HCT116 (cell line): ENCODE data around the gene PDGFD. TPM values are rescaled to one million over a fixed set of nuclear protein-coding genes. Genes with fewer than 3 reads are reported as not detected.

Experiments used
- ATAC-seq: fragments of 200-7000 bp; cut with Tn5 transposase; 2 replicates; pipeline ENCODE4 v1.9.1; 2020; ENCODE audit warnings: mild to moderate bottlenecking, moderate library complexity
- BruUV-seq: library from RNA; stranded (reverse); fragments of 400-500 nt; replicated peaks from 2 replicates; lab custom pipeline; 2021; lab: Mats Ljungman, UMichigan
- CTCF ChIA-PET: fragments of 300-600 bp; sonication (Branson Sonifier 250); formaldehyde crosslinking; loops from one replicate; lab custom pipeline; 2021; ENCODE audit warnings: antibody characterized with exemption; lab: Charles Lee
- POLR2A ChIA-PET: fragments of 300-600, 350-600 bp; sonication (Branson Sonifier 250); formaldehyde crosslinking; loops from one replicate; lab custom pipeline; 2021; ENCODE audit warnings: antibody characterized with exemption; lab: Charles Lee
- RAD21 ChIA-PET, 2 experiments: fragments of 300-600 bp; sonication (Branson Sonifier 250); formaldehyde crosslinking; loops; one replicate each; lab custom pipeline; 2023; ENCODE audit warnings: low total read pairs in 2 of 2; ENCODE audit not compliant: uncharacterized antibody in 2 of 2, unreplicated experiment in 2 of 2, low non-redundant PET in 1 of 2; lab: Charles Lee
- DNase-seq: peaks from one replicate; pipeline ENCODE4 v3.0.0-alpha.2; 2010; ENCODE audit warnings: low read depth, low spot score
- H2AFZ ChIP-seq: fragments of 200-600 bp; shearing (Covaris generic), sonication (generic); 2 replicates; pipeline ENCODE4 v1.6.1; 2017; ENCODE audit warnings: low read depth, mixed run types, mixed read lengths, antibody characterized with exemption, low read length; ENCODE audit not compliant: poor library complexity, severe bottlenecking
- H3K27ac ChIP-seq: 2 replicates; pipeline ENCODE4 v1.5.1; 2012; ENCODE audit warnings: low read depth, low read length
- H3K27me3 ChIP-seq: fragments of 200-600 bp; sonication (generic); 2 replicates; pipeline ENCODE4 v1.6.1; 2016; ENCODE audit warnings: mixed run types, low read length, mixed read lengths; ENCODE audit not compliant: insufficient read depth
- H3K36me3 ChIP-seq, 2 experiments: fragments of 200-500 bp in 1 of 2; fragments of 200-600 bp in 1 of 2; sonication (Bioruptor generic) in 1 of 2; sonication (generic) in 1 of 2; 2 replicates each; pipeline versions ENCODE4 v1.5.1 to v1.6.1; 2014 to 2016; ENCODE audit warnings: low read length in 2 of 2, inconsistent platforms in 1 of 2, mixed read lengths in 1 of 2, mixed run types in 1 of 2; ENCODE audit not compliant: insufficient read depth in 2 of 2, control insufficient read depth in 1 of 2
- H3K4me1 ChIP-seq, 2 experiments: fragments of 200-600 bp in 1 of 2; sonication (generic) in 1 of 2; 2 replicates each; pipeline versions ENCODE4 v1.5.1 to v1.6.1; 2012 to 2017; ENCODE audit warnings: low read length in 2 of 2, inconsistent platforms in 1 of 2, mild to moderate bottlenecking in 1 of 2, mixed read lengths in 1 of 2, mixed run types in 1 of 2, moderate library complexity in 1 of 2; ENCODE audit not compliant: insufficient read depth in 2 of 2, control insufficient read depth in 1 of 2
- H3K4me2 ChIP-seq: fragments of 200-600 bp; sonication (generic); 2 replicates; pipeline ENCODE4 v1.6.1; 2017; ENCODE audit warnings: mixed run types, low read length, mixed read lengths
- H3K4me3 ChIP-seq, 2 experiments: fragments of 200-600 bp in 1 of 2; sonication (generic) in 1 of 2; replicated peaks in 1 of 2; 2 replicates each; pipeline ENCODE4 v1.5.1; 2011 to 2016; ENCODE audit warnings: low read length in 2 of 2, control low read depth in 1 of 2, low read depth in 1 of 2, mild to moderate bottlenecking in 1 of 2, mixed read lengths in 1 of 2, mixed run types in 1 of 2
- H3K79me2 ChIP-seq: fragments of 200-600 bp; sonication (generic); 2 replicates; pipeline ENCODE4 v1.6.1; 2017; ENCODE audit warnings: mild to moderate bottlenecking, mixed run types, low read length, moderate library complexity, mixed read lengths; ENCODE audit not compliant: insufficient read depth
- H3K9ac ChIP-seq: fragments of 200-600 bp; sonication (generic); 2 replicates; pipeline ENCODE4 v1.6.1; 2016; ENCODE audit warnings: low read length, mixed read lengths
- H3K9me2 ChIP-seq: fragments of 200-600 bp; sonication (generic), shearing (Covaris generic); 2 replicates; pipeline ENCODE4 v1.6.1; 2017; ENCODE audit warnings: mixed run types, mild to moderate bottlenecking, moderate library complexity; ENCODE audit not compliant: insufficient read depth
- H3K9me3 ChIP-seq, 2 experiments: fragments of 200-500 bp in 1 of 2; fragments of 200-600 bp in 1 of 2; sonication (Bioruptor generic) in 1 of 2; sonication (generic) in 1 of 2; 2 replicates each; pipeline ENCODE4 v1.6.1; 2014 to 2017; ENCODE audit warnings: low read length in 2 of 2, mixed read lengths in 2 of 2, inconsistent platforms in 1 of 2, low read depth in 1 of 2, mild to moderate bottlenecking in 1 of 2, mixed run types in 1 of 2, moderate library complexity in 1 of 2; ENCODE audit not compliant: control insufficient read depth in 1 of 2, insufficient read depth in 1 of 2
- H4K20me1 ChIP-seq: fragments of 200-600 bp; sonication (generic), shearing (Covaris generic); 2 replicates; pipeline ENCODE4 v1.6.1; 2017; ENCODE audit warnings: mixed run types, mild to moderate bottlenecking, moderate library complexity; ENCODE audit not compliant: insufficient read depth
- CEBPB ChIP-seq: IDR thresholded peaks from 2 replicates; pipeline ENCODE4 v1.6.1; 2012; ENCODE audit warnings: low read depth
- EGR1 ChIP-seq: IDR thresholded peaks from 2 replicates; pipeline ENCODE4 v1.6.1; 2012; ENCODE audit warnings: low read depth
- EZH2 ChIP-seq: fragments of 200-600 bp; sonication (generic); IDR thresholded peaks from 2 replicates; pipeline ENCODE4 v1.6.1; 2017; ENCODE audit warnings: antibody characterized with exemption, mixed run types
- TCF7L2 ChIP-seq: IDR thresholded peaks from 2 replicates; pipeline ENCODE4 v1.7.0; 2011; ENCODE audit warnings: borderline replicate concordance, inconsistent platforms; ENCODE audit not compliant: insufficient read depth, insufficient read length; ENCODE audit errors: extremely low read depth
- YY1 ChIP-seq: IDR thresholded peaks from 2 replicates; pipeline ENCODE4 v1.6.1; 2011; ENCODE audit warnings: low read length, low read depth, moderate library complexity, mild to moderate bottlenecking; ENCODE audit not compliant: insufficient replicate concordance; ENCODE audit errors: extremely low read depth
- ZFX ChIP-seq: fragments of 450-650 bp; IDR thresholded peaks from 2 replicates; pipeline ENCODE4 v1.6.1; 2017
- intact Hi-C: fragments of 100-400 bp; cut with micrococcal nuclease; formaldehyde crosslinking; loops from 2 replicates; pipeline ENCODE4 v1.10.0; 2022
- total RNA-seq: library from RNA; stranded (reverse); gene quantifications from one replicate; pipeline ENCODE4 v1.2.1, GENCODE V29; 2021; ENCODE audit not compliant: unreplicated experiment
- TF ChIP-seq, protein P1 (sequence below): IDR thresholded peaks from 2 replicates; pipeline ENCODE4 v1.6.1; 2011; ENCODE audit warnings: mild to moderate bottlenecking, low read length, moderate library complexity; ENCODE audit not compliant: insufficient replicate concordance; ENCODE audit errors: extremely low read depth
- TF ChIP-seq, protein P2 (sequence below): IDR thresholded peaks from 2 replicates; pipeline ENCODE4 v1.6.1; 2012; ENCODE audit warnings: low read depth

PDGFD gene
- total RNA-seq, 1 experiment from 2014 or later: 0.34 TPM

DNA sequence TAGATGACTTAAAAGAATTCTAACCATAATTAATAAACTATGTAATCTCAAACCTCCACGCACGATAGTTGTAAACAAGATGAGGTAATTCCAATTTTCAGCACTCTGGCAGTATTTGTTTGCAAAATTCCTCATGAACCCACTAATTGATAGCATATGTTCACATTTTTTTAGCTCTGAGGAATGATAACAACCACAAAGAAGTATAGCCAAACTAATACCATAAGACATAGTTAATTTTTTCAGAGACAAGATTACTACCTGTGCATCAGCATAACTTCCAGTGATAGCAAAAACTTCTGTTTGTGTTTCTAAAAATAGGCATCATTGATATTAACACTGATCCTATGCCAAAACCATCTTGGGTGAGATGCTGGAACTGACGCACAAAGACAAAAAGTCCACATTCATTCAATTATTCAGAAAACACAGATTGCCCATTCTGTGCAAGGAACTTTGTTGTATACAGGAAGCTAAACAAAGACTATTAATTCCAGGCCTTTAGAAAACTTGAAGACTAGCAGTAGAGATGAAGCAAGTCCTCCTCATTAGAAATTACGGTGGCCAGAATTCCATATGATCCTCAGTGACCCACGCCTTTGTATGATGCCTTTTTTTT lies 57.7 kb downstream of the PDGFD start:
- POLR2A ChIA-PET: no interaction called here
- TF ChIP-seq EGR1 (no peak), TCF7L2 (no peak), YY1 (no peak), EZH2 (no peak), ZFX (no peak), CEBPB (no peak)
- TF ChIP-seq, protein P1, sequence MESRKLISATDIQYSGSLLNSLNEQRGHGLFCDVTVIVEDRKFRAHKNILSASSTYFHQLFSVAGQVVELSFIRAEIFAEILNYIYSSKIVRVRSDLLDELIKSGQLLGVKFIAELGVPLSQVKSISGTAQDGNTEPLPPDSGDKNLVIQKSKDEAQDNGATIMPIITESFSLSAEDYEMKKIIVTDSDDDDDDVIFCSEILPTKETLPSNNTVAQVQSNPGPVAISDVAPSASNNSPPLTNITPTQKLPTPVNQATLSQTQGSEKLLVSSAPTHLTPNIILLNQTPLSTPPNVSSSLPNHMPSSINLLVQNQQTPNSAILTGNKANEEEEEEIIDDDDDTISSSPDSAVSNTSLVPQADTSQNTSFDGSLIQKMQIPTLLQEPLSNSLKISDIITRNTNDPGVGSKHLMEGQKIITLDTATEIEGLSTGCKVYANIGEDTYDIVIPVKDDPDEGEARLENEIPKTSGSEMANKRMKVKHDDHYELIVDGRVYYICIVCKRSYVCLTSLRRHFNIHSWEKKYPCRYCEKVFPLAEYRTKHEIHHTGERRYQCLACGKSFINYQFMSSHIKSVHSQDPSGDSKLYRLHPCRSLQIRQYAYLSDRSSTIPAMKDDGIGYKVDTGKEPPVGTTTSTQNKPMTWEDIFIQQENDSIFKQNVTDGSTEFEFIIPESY: no peak
- TF ChIP-seq, protein P2, sequence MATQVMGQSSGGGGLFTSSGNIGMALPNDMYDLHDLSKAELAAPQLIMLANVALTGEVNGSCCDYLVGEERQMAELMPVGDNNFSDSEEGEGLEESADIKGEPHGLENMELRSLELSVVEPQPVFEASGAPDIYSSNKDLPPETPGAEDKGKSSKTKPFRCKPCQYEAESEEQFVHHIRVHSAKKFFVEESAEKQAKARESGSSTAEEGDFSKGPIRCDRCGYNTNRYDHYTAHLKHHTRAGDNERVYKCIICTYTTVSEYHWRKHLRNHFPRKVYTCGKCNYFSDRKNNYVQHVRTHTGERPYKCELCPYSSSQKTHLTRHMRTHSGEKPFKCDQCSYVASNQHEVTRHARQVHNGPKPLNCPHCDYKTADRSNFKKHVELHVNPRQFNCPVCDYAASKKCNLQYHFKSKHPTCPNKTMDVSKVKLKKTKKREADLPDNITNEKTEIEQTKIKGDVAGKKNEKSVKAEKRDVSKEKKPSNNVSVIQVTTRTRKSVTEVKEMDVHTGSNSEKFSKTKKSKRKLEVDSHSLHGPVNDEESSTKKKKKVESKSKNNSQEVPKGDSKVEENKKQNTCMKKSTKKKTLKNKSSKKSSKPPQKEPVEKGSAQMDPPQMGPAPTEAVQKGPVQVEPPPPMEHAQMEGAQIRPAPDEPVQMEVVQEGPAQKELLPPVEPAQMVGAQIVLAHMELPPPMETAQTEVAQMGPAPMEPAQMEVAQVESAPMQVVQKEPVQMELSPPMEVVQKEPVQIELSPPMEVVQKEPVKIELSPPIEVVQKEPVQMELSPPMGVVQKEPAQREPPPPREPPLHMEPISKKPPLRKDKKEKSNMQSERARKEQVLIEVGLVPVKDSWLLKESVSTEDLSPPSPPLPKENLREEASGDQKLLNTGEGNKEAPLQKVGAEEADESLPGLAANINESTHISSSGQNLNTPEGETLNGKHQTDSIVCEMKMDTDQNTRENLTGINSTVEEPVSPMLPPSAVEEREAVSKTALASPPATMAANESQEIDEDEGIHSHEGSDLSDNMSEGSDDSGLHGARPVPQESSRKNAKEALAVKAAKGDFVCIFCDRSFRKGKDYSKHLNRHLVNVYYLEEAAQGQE: no peak
- no TSS peak for BruUV-seq
- DNase-seq: no peak
- CTCF ChIA-PET: no interaction called here
- Histone ChIP-seq H2AFZ (no peak overlapping the region), H3K27ac (no peak overlapping the region), H3K36me3 (no peaks in the 10 kb centered on the region), H3K9me3 (no peaks in the 10 kb centered on the region), H3K79me2 (no peaks in the 10 kb centered on the region), H3K4me3 (no peak overlapping the region), H3K4me2 (no peak overlapping the region), H3K27me3 (no peaks in the 10 kb centered on the region), H3K4me1 (no peaks in the 10 kb centered on the region), H4K20me1 (no peaks in the 10 kb centered on the region), H3K9ac (no peak overlapping the region), H3K9me2 (no peaks in the 10 kb centered on the region)
- intact Hi-C loops: no loop called here
- RAD21 ChIA-PET: no interaction called here
- ATAC-seq: no peak
